KMS-11 (cell line): ENCODE data around the gene KLHL3.
A peak's percentile ranks its signal among the peaks of the same experiment; 100 is the strongest.

Experiments used
- H2AFZ ChIP-seq: fragments of 200-600 bp; sonication (generic); 2 replicates; pipeline ENCODE4 v1.6.1; 2016; ENCODE audit warnings: antibody characterized with exemption, mixed run types, low read depth
- H3K27ac ChIP-seq: fragments of 200-600 bp; sonication (generic); 2 replicates; pipeline ENCODE4 v1.6.1; 2016; ENCODE audit warnings: mild to moderate bottlenecking, mixed run types
- H3K27me3 ChIP-seq: fragments of 200-600 bp; sonication (generic); 2 replicates; pipeline ENCODE4 v1.6.1; 2017; ENCODE audit warnings: mild to moderate bottlenecking, low read depth, mixed run types, moderate library complexity; ENCODE audit not compliant: insufficient read depth
- H3K36me3 ChIP-seq: fragments of 200-600 bp; sonication (generic); 2 replicates; pipeline ENCODE4 v1.6.1; 2017; ENCODE audit warnings: mild to moderate bottlenecking, mixed run types; ENCODE audit not compliant: insufficient read depth
- H3K4me1 ChIP-seq: fragments of 200-600 bp; sonication (generic); 2 replicates; pipeline ENCODE4 v1.6.1; 2016; ENCODE audit warnings: mild to moderate bottlenecking, low read depth, mixed run types; ENCODE audit not compliant: poor library complexity, severe bottlenecking
- H3K4me2 ChIP-seq: fragments of 200-600 bp; sonication (generic); 2 replicates; pipeline ENCODE4 v1.7.0; 2016; ENCODE audit warnings: mild to moderate bottlenecking, mixed run types
- H3K4me3 ChIP-seq: fragments of 200-600 bp; sonication (generic); IDR thresholded peaks from 2 replicates; pipeline ENCODE4 v1.6.1; 2017; ENCODE audit warnings: low read depth, low read length, mixed read lengths; ENCODE audit not compliant: insufficient read depth
- H3K79me2 ChIP-seq: fragments of 200-600 bp; sonication (generic); 2 replicates; pipeline ENCODE4 v1.6.1; 2016; ENCODE audit warnings: low read depth, mixed run types; ENCODE audit not compliant: insufficient read depth
- H3K9ac ChIP-seq: fragments of 200-600 bp; sonication (generic); 2 replicates; pipeline ENCODE4 v1.6.1; 2016; ENCODE audit warnings: mild to moderate bottlenecking, mixed run types
- H4K20me1 ChIP-seq: fragments of 200-600 bp; sonication (generic); 2 replicates; pipeline ENCODE4 v1.6.1; 2016; ENCODE audit warnings: mild to moderate bottlenecking, mixed run types; ENCODE audit not compliant: insufficient read depth
- TF ChIP-seq, protein P1 (sequence below): fragments of 200-600 bp; sonication (generic); conservative IDR thresholded peaks from 2 replicates; pipeline ENCODE4 v1.6.1; 2017; ENCODE audit warnings: low read depth, mild to moderate bottlenecking, antibody characterized with exemption, low read length, moderate library complexity, mixed read lengths

KLHL3 gene

DNA sequence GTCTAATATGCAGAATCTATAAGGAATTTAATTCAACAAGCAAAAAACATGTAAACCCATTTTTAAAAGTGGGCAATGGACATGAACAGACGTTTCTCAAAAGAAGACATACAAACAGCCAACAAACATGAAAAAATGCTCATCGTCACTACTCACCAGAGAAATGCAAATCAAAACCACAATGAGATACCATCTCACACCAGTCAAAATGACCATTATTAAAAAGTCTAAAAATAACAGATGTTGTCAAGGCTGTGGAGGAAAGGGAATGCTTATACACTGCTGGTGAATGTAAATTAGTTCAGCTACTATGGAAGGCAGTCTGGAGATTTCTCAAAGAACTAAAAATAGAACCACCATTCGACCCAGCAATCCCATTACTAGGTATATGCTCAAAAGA, 3.1 kb upstream of the KLHL3 start:
- Histone ChIP-seq H4K20me1 (no peaks in the 10 kb centered on the region), H3K27ac (no peak overlapping the region), H3K4me1 (peaks cover 13% of the 10 kb centered on the region), H3K27me3 (no peaks in the 10 kb centered on the region), H2AFZ (no peak overlapping the region), H3K36me3 (no peaks in the 10 kb centered on the region), H3K79me2 (no peaks in the 10 kb centered on the region), H3K9ac (no peak overlapping the region), H3K4me3 (no peak overlapping the region), H3K4me2 (no peak overlapping the region)
- TF ChIP-seq, protein P1, sequence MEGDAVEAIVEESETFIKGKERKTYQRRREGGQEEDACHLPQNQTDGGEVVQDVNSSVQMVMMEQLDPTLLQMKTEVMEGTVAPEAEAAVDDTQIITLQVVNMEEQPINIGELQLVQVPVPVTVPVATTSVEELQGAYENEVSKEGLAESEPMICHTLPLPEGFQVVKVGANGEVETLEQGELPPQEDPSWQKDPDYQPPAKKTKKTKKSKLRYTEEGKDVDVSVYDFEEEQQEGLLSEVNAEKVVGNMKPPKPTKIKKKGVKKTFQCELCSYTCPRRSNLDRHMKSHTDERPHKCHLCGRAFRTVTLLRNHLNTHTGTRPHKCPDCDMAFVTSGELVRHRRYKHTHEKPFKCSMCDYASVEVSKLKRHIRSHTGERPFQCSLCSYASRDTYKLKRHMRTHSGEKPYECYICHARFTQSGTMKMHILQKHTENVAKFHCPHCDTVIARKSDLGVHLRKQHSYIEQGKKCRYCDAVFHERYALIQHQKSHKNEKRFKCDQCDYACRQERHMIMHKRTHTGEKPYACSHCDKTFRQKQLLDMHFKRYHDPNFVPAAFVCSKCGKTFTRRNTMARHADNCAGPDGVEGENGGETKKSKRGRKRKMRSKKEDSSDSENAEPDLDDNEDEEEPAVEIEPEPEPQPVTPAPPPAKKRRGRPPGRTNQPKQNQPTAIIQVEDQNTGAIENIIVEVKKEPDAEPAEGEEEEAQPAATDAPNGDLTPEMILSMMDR = no peak

DNA sequence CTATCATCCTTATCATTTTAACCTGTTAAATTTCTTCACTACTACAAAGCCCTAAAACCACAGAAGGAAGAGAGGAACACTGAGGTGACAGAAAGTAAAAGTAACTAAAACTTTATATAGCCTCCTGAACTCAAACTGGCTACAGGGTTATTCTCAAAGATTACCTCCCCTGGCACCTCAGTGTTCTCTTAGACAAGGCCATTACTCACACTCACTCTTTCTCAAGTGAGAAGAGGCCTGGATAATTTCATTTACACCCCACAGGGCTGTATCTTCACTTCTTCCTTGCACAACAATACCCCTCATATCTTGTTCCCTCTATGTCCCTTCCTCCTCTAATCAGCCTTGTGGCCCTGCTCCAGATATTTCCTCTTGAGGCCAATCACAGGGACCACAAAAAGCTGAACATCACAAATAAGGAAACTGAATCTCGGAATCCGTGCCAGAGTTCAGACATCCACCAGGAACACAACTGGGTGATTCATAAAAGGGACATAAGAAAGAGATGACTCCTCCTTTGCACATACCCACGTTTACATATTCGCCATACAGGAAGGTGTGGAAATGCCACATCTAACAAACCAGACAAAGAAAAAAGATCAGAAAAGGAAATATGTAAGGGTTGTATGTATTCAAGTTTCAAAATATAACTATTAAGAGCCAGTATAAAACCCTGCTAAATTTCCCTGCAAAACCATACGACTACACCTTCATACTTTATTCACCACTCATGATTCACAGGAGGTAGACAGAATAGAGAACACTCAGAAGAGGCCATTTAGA, 1.7 kb upstream of the KLHL3 start:
- Histone ChIP-seq H3K27me3 (no peaks in the 10 kb centered on the region), H3K79me2 (no peaks in the 10 kb centered on the region), H3K4me1 (peaks cover 13% of the 10 kb centered on the region), H3K27ac (no peak overlapping the region), H3K36me3 (no peaks in the 10 kb centered on the region), H4K20me1 (no peaks in the 10 kb centered on the region), H3K4me2 (no peak overlapping the region), H3K4me3 (no peak overlapping the region), H2AFZ (no peak overlapping the region), H3K9ac (no peak overlapping the region)
- TF ChIP-seq, protein P1 = no peak

DNA sequence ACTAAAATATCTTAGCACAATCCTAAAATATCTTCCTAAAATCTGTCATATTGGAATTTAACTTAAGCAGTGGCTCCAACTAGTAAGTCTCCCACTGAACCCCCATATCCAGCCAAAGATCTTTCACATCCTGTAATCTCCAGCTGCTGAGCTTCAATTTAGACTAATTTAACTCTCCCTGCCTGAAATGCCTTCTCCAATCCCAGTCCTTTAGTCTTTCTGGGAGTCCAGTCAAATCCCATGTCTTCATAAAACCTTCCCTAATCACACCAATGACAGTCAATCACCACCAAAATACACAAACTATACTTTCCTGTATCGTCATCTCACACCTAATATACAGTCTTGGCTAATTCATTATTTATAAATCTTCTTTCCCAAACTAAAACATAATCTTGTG, 607 bp upstream of the KLHL3 start:
- peak overlapping the region; percentile 96 for H3K4me2 ChIP-seq
- no peak overlapping the region for H3K4me3 ChIP-seq
- H3K4me1 ChIP-seq = peaks cover 13% of the 10 kb centered on the region
- H3K27me3 ChIP-seq = no peaks in the 10 kb centered on the region
- no peaks in the 10 kb centered on the region for H3K79me2 ChIP-seq
- no peaks in the 10 kb centered on the region for H3K36me3 ChIP-seq
- TF ChIP-seq, protein P1 = no peak
- no peak overlapping the region for H3K9ac ChIP-seq
- no peaks in the 10 kb centered on the region for H4K20me1 ChIP-seq
- peak overlapping the region; percentile 85 for H2AFZ ChIP-seq
- peak overlapping the region; percentile 45; the same call in 1 of the 2 replicates for H3K27ac ChIP-seq

- Histone ChIP-seq H3K27ac (peak overlapping the region; percentile 45), H3K9ac (peak overlapping the region; percentile 43; the same call in 1 of the 2 replicates), H2AFZ (peak overlapping the region; percentile 85), H3K79me2 (no peaks in the 10 kb centered on the region), H3K36me3 (no peaks in the 10 kb centered on the region), H3K4me3 (no peak overlapping the region), H3K27me3 (no peaks in the 10 kb centered on the region), H3K4me1 (peaks cover 13% of the 10 kb centered on the region), H4K20me1 (no peaks in the 10 kb centered on the region), H3K4me2 (peak overlapping the region; percentile 96)
- TF ChIP-seq, protein P1 = no peak
Measured at GRCh38 chr5:137734962-137735554, 831 bp downstream of the KLHL3 start.
